ENCODE data around the gene ERCC6L2. TPM values are rescaled to one million over a fixed set of nuclear protein-coding genes. Genes with fewer than 3 reads are reported as not detected.

The ERCC6L2 gene
- polyA plus RNA-seq, 5 donors, result 30.3 to 57.2 (median 55.2) TPM

DNA sequence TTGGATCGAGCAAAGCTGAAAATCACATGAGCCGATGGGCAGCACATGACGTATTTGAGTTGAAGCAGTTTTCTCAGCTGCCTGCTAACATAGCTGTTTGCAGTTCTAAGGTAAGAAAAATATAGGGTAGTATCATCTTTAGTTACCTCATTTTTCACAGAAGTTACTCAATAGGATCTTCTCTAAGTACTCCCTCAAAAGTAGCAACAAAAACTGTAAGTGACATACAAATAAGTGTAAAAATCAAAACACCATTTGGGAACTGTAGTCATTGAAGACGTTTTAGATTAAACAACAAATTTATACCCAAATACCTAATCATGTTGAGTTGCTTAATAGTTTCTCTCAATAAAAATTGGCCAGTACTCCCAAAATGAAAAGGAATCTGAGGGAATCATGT is 102.6 kb downstream of the ERCC6L2 start:
- peak; percentile 33 to 44 for DNase-seq

DNA sequence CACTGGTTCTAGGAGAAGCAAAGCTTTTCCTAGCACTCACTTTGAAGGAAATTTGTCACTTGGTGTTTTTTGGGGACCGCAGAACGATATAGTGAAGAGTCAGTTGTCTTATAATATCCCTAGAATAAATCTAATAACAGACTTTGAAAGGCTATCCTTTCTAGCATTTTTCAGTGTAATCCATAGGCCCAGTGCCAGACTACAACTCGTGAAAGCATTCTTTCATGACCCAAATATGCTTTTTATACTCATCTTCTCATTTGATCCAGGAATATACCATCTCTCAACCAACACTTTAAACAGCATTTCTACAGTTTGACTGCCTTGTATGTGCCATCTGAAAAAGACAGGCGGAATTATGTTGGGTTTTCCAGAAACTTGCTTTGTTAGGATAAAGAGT is 104.0 kb downstream of the ERCC6L2 start:
- no peak for DNase-seq

DNA sequence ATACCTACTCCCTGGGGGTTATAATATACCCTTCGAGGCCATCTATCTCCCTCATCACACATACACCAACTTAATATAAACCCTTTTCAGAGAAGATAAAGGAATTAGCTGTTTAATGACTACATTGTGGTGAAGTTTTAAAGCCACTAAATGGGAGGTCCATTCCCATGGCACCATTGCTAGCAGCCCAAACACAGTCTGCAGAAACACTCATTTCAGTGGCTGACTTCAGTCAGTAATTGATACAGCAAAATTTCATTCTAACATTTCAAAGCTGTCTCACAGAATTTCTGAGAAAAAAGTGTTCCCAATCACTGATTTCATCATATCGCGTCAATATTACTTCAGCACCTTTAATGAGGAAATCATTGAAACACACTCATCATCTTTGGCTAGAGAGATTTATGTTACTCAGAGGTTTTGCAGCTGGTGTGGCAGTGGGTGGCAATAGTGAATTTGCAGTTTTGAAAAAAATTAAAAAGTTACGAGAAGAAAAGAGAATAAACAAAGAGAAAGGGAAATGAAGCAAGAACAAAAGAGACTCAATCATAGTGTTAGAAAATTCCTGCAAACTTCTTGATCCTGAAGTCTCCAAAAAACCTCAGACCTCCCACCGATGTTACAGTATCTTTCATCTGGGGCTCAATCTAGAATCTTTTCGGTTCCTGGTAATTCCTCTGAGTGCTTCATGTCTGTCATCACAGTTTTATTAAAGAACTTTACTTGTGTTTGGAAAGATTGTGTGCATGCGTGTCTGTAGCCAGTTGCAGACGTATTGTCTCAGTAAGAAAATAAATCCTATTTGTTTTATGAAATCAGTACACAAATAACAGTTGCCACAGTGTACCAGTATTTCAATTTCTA is 105.0 kb downstream of the ERCC6L2 start:
- DNase-seq, result peak in 1 of 2 donors; percentile 31

DNA sequence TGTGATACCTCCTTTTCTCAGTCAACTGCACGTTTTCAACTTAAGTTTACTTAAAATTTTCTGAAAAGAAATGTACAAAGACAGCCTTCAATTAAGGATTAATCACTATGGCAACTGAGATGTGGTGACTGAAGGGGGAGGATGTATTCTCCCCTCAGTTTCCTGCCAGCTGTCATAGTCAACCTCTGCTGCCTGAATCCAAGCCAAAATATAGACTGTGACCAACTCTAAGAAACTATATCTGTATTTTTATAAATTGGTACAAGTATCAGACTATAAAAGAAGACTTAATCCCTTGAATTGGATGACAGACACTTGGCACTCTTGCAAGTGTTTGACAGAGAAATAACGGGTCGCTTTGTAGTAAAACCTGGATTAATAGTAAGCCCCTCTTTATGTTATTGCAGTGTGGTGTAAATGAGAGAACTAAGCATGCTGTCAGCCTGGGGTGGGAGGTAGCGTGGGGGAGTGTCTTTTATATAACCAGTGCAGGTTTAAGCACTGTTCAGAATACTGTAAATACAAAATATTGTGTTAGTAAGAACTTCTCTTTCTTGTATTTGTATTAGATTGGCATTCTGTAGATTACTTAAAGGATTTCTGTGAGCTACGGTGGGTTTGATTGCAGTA is 106.4 kb downstream of the ERCC6L2 start:
- no peak for DNase-seq

DNA sequence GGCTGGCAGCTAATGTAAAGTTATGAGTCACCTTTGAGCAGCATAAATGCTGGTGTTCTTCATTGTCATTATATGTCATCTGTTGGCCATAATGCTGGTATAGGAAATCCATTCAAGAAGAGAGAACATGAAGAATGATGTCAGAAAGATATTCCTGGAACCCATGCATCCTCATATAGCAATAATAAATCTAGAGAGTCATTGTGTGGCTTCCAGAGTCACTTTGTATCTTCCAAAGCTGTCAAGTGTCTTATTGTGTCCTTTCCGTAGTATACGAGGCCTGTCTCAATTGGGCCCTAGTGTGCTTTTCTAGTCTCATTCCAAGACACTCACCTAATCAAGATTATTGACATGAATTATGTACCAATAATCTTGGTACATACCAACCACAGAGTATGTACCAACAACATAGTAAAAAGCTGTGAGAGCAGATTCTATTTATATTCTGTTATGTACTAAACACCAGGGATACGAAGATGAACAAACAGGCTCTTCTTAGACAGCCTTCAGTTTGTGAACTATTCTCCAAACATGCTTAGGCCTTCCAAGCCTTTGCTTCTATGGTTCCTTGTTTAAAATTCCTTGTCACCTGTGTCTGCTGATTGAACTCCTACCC is 110.1 kb downstream of the ERCC6L2 start:
- no peak for DNase-seq

DNA sequence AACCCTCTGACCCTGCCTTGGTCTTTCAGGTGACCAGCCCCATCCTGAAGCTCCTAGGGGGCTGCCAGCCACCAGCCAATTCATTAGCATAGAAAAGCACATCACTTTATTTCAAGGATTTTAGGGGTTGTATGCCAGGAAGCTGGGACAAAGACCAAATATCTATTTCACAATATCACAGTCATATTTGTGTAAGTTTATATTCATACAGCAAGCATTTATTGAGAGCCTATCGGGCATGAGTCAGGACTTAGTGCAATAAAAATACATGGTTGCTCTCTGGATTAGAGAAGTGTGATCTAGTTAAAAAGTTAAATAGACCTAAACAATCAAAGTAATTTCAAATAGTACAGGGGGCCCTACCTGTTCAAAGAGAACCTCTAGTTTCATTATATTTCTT is 113.8 kb downstream of the ERCC6L2 start:
- peak in 1 of 2 donors; percentile 45 for DNase-seq

DNA sequence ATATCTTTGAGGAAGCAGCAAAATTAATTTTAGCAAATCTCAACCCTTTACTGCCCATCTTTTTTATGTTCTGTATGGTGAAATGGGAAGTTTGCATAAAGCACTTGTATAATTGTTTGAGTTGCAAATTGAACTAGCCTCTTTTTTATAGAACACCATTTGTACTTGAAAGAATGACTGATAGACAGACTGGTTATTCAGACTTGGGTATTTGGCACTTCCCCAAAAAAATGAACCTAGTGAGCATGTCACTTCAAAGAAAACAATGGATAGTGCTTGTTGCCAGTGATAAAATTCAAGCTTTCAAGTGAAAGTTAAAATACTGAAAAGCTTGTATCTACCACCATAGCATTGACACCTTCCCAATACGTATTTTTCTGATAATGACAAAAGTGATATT is 115.8 kb downstream of the ERCC6L2 start:
- DNase-seq, result no peak

DNA sequence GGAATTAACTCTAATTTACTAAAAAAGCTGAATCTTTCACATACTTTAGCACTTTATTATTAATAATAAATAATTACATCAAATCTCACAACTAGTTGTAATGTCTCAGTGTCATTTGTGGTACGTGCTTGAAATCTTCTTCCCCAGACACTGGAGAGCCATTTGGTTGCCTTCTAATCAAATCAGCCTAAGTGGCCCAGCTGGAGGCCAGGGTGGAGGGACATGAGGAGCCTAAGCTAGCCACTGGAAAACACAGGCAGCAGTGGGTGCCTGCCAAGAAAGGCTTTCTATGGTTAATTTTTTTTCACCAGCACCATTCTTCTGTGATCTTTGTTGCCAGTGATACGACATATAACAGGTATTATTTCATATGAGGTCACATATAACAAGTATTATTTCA is 117.0 kb downstream of the ERCC6L2 start:
- no peak for DNase-seq

DNA sequence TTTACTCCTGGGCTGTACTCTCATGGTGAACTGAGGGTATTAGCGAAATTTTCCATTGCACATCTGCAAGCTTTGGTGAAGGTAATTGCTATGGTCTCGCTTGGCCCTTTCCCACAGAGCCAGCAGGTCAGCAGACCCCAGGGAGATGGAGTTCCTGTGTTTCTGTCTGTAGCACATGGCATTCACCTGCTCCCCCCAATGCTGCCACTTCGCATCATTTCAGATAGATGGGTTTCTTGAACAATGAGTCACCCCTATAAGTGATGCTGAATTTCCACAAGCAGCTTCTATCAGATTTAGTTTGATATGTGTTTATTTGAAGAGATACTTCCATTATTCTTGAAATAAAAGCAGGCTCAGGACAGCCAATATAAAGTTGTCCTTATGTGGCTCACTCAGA is 117.8 kb downstream of the ERCC6L2 start:
- DNase-seq, result no peak

DNA sequence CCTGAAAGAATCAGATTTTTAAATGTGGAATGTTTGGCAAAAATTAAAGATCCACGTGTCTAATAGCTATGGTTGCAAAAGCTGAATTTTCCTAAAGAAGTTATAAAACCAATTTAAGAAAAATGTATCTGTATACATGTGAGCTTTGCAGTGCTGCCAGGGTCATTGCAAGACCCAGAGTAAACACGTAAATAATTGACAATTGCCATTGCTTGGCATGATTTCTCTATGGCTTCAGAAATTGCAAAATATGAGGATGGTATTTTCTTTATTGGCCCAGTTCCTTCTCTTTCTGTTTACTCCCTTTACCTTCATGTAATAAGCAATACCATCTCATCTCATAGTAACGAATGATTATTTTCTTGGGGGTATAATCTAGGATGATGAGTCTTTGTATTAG is 123.9 kb downstream of the ERCC6L2 start:
- no peak for DNase-seq

DNA sequence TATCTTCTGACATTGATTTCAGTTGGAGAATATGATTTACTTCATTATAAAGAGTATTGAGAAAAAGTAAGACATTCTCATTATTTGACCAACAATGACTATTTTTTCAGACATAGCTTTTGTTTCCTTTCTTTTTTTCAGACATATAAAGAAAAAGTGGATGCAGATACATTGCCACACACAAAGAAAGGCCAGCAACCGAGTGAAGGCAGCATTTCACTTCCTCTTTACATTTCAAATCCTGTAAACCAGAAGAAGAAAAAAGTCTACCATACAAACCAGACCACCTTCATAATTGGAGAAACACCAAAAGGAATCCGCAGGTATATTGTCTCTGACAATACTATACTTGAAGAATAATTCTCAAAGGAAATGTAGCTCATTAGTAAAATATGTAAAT is 128.9 kb downstream of the ERCC6L2 start:
- no peak for DNase-seq

DNA sequence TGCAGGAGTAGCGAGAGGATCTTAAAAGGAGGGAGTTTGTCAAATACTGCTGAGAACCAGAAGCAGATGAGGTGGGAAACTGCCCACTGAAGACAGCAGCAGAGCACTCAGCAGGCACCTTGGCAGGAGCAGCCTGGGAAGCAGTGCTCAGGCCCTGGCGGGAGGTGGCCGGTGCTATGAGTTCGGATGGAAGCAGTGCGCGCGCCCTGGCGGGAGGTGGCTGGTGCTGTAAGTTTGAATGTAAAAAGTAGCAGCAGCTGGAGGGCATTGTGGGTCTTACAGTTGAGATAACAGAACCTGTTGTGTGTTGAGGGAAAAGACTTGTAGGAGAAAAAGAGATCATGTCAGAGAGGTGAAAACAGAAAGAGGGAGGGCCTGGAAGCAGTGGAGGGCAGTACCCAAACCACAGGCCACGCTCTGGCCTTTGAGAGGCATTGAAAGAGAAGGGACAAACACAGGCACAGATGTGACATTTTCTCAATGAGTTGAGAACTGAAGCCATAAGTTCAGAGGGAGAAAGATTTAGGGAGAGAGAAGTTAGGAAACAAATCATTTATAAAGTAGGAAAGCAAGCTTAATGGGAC is 130.9 kb downstream of the ERCC6L2 start:
- no peak for DNase-seq

DNA sequence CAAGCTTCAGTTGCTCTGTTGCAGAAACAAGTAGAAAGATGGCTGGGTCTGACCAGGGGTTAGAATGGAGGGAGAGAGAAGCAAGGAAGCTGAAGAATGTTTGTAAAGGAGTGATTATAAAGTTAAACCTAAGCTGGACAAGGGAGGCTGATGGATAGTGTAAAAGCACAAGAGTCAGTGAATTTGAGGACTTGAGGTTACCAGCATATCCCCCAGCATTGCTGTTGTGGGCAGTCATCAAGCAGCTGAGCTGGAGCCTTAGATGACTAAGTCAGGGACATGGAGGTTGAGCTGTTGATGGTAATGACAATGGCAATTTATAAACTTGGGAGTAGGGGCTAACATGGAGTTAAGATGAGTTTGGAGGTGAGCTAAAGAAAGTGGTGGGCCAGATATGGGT is 131.5 kb downstream of the ERCC6L2 start:
- DNase-seq, result no peak

DNA sequence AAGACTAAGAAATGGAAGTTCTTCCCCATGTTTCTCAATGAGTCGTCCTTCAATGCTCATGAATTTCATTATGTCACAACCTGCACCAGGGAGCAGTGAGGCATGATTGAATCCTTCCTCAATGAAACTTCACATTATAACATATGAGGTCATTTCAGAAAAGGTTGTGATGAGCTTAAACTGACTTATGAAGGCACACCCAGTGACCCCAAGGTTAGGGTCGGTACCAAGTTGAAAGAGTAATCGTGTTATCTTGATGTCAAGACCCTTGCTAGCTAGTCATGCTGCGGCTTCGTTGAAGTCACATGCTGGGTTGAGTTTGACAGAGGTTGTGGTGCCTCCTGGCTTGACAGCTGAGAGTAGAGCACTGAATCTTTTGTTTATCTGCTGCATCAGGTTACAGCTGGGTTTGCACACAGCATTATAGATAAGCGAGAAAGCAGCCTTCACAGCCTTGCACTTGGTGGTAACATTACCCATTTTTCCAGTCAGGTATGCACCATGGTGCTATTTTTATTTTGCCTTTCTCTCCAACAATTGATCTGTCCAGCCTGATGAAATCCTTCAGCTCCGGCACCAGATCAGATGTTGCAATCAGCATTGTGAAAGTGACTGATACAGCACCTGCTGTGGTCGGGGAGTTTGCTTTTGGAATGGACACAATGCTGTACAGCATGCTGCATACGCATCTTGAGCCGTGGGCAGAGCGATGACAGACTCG is 133.2 kb downstream of the ERCC6L2 start:
- DNase-seq, result no peak

DNA sequence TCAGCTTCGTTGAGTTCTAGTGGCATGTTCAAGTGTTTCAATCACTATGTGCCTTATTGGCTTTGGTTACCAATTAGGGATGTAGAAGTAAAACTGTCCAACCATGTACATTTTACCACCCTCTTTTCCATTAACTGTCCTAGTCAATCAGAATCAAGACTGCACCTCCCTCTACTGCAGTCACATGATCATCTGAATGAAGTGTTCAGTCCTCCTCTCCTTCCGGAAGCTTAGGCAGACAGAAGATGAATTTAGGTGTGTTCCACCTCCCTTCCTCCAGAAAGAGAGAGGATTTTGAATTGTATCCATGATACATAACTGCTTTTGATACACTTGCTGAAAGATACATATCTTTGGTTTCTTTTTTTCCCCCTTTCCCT is 133.7 kb downstream of the ERCC6L2 start:
- DNase-seq, result no peak

DNA sequence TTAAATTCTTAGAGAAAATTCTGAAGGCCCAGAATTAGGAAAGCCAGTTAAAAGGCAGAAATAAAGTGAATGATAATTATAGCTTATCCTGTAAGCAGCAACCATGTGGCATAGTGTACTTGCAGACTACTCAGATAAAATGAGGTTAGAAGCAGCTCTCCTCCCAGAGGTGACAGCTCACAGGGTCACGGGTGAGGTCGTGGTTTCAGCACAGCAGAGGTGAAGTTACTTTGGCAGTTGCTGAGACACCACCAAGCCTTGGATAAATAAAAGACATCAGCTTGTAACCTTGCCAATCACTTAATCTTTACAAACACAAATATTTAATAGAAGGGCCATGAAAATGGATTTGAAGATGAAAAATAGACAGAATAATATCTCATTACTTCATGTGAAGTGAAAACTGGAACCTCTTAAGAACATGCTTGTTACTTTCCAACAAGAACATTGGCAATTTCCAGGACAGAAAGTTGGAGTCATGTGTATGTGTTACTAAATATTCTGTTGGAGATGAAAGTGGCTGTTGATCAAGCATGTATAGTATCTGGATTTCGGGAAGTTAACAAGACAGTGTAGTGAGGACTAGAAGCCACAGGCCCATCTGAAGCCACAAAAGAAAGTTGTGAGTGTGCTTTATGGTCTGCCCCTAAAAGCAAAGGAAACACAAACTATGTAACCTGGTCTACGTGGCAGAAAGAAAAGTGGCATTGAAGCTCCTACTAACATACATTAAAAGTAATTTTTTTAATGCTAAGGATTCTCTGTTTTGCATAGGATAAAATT is 134.4 kb downstream of the ERCC6L2 start:
- DNase-seq, result no peak

DNA sequence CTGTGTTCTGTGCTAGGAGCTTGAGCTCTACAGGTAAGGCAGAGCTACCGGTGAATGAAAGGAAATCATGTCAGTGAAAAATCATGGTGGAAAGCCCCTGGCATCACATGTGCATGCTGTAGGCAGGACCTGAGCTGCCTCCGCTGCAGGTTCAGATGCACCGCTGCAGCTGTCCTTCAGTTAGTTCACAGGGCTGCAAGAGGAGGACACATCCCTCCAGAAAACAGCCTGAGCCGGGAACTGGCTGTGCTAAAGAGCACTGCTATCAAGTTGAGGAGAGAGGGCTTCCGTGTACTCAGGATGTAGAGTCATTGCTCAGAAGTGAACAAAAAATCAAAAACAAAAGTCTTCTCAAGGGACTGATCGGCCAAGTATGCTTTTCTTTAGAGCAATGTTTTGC is 138.6 kb downstream of the ERCC6L2 start:
- DNase-seq, result no peak

DNA sequence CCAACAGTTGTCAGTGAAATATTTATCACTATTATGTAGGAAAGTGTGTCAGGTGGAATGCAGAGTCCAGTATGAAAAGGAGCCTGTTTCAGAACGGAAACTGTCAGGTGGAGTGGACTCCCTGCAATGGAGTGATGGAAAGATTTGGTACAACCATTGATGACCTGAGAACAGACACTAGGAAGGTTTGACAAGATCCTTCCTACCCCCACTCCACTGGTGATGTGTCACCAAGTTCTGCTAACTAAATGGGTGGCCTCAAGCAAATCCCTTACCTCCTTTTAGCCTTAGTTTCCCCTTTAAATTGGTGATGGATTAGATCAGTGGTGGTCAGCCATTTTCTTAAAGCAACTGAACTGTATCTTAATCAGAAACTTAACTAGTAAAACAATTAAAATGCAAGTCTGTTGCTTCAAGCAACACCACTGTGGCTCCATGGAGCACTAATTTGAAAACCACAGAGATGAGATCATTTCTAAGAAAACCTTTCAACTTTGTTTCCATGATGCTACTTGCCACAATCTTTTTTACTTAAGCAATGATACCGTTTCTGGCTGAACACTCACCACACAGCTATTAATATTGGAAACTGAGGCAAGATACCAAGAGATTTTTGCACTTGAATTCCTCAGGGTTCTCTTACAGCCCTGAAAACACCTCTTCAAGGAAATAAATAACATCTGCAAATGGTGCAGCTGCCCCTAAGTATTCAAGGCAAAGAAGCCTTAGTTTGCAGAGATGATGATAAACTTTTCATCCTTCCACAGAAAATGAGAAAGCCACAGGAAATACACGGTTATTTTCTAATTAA is 140.6 kb downstream of the ERCC6L2 start:
- DNase-seq, result no peak
